OCI-LY3 (cell line): ENCODE results near the gene RNU1-2.
"Not testable (repeated sequence)": the region's sequence is repeated elsewhere in the genome, so short reads cannot be mapped to it uniquely, and the experiment has no call there.

Experiments used
- H2AFZ ChIP-seq: fragments of 200-600, 300-600 bp; shearing (Covaris generic); 2 replicates; pipeline ENCODE4 v1.6.0; 2014; ENCODE audit warnings: antibody characterized with exemption, low read depth, low read length
- H3K27ac ChIP-seq: fragments of 200-600, 300-600 bp; sonication (generic); 2 replicates; pipeline ENCODE4 v1.5.1; 2014; ENCODE audit warnings: mild to moderate bottlenecking, low read length, moderate library complexity, mixed read lengths
- H3K27me3 ChIP-seq: fragments of 200-600, 300-600 bp; sonication (generic); 2 replicates; pipeline ENCODE4 v1.6.1; 2014; ENCODE audit warnings: low read depth, low read length, mixed read lengths
- H3K36me3 ChIP-seq: fragments of 200-600, 300-600 bp; sonication (generic); replicated peaks from 2 replicates; pipeline ENCODE3; 2014; ENCODE audit warnings: low read depth, low read length, mixed read lengths
- H3K4me1 ChIP-seq: fragments of 300-600, 200-600 bp; sonication (generic); 2 replicates; pipeline ENCODE4 v1.6.1; 2014; ENCODE audit warnings: low read length, mixed read lengths
- H3K4me2 ChIP-seq: fragments of 200-600, 300-600 bp; sonication (generic); 2 replicates; pipeline ENCODE4 v1.6.1; 2014; ENCODE audit warnings: low read length, mixed read lengths
- H3K4me3 ChIP-seq: fragments of 300-600, 200-600 bp; sonication (generic); 2 replicates; pipeline ENCODE4 v1.5.1; 2014; ENCODE audit warnings: antibody characterized with exemption, mild to moderate bottlenecking, low read length, moderate library complexity
- H3K79me2 ChIP-seq: fragments of 300-600, 200-600 bp; shearing (Covaris generic); 2 replicates; pipeline ENCODE4 v1.6.1; 2014; ENCODE audit warnings: mild to moderate bottlenecking, low read length, mixed read lengths
- H3K9ac ChIP-seq: fragments of 300-600, 200-600 bp; shearing (Covaris generic); 2 replicates; pipeline ENCODE4 v1.6.0; 2014; ENCODE audit warnings: mild to moderate bottlenecking, low read length, moderate library complexity
- H3K9me3 ChIP-seq: fragments of 200-600, 300-600 bp; shearing (Covaris generic); 2 replicates; pipeline ENCODE4 v1.6.1; 2014; ENCODE audit warnings: low read length, mixed read lengths; ENCODE audit not compliant: insufficient read depth
- H4K20me1 ChIP-seq: fragments of 200-600, 300-600 bp; sonication (generic); 2 replicates; pipeline ENCODE4 v1.6.1; 2016; ENCODE audit warnings: low read length, mixed read lengths; ENCODE audit not compliant: insufficient read depth

RNU1-2 gene

GRCh38 chr1:16869996-16870395 is 25.8 kb upstream of the RNU1-2 start:
- H3K36me3 ChIP-seq, H3K4me3 ChIP-seq, H4K20me1 ChIP-seq, H3K4me1 ChIP-seq, H2AFZ ChIP-seq, H3K4me2 ChIP-seq, H3K9ac ChIP-seq, H3K27me3 ChIP-seq, H3K27ac ChIP-seq, H3K9me3 ChIP-seq, H3K79me2 ChIP-seq: not testable (repeated sequence)

GRCh38 chr1:16871171-16871570 is 24.6 kb upstream of the RNU1-2 start:
- H3K36me3 ChIP-seq, H3K9me3 ChIP-seq, H2AFZ ChIP-seq, H3K27ac ChIP-seq, H3K4me2 ChIP-seq, H3K4me3 ChIP-seq, H3K4me1 ChIP-seq, H3K79me2 ChIP-seq, H4K20me1 ChIP-seq, H3K9ac ChIP-seq, H3K27me3 ChIP-seq: not testable (repeated sequence)

- H3K36me3 ChIP-seq, H3K27me3 ChIP-seq, H3K9ac ChIP-seq, H3K27ac ChIP-seq, H3K4me1 ChIP-seq, H3K9me3 ChIP-seq, H3K79me2 ChIP-seq, H2AFZ ChIP-seq, H4K20me1 ChIP-seq: not testable (repeated sequence)
- H3K4me3 ChIP-seq: peak overlapping the region; percentile 42; the same call in 1 of the 2 replicates
- H3K4me2 ChIP-seq: peak overlapping the region; percentile 9; the same call in 1 of the 2 replicates
Measured at GRCh38 chr1:16872152-16873075, 23.4 kb upstream of the RNU1-2 start.

- not testable (repeated sequence) for H3K4me3 ChIP-seq, H3K36me3 ChIP-seq, H3K4me2 ChIP-seq, H3K27me3 ChIP-seq, H3K9me3 ChIP-seq, H4K20me1 ChIP-seq, H3K9ac ChIP-seq, H2AFZ ChIP-seq, H3K27ac ChIP-seq, H3K79me2 ChIP-seq, H3K4me1 ChIP-seq
Measured at GRCh38 chr1:16873076-16873879, 22.5 kb upstream of the RNU1-2 start.

GRCh38 chr1:16874968-16875765 is 20.6 kb upstream of the RNU1-2 start:
- not testable (repeated sequence) for H3K36me3 ChIP-seq, H3K9me3 ChIP-seq, H3K9ac ChIP-seq, H3K27me3 ChIP-seq, H4K20me1 ChIP-seq, H2AFZ ChIP-seq, H3K4me3 ChIP-seq, H3K79me2 ChIP-seq, H3K4me1 ChIP-seq, H3K27ac ChIP-seq, H3K4me2 ChIP-seq

GRCh38 chr1:16881742-16882141 is 14.0 kb upstream of the RNU1-2 start:
- H4K20me1 ChIP-seq, H3K9ac ChIP-seq, H3K36me3 ChIP-seq, H3K4me3 ChIP-seq, H2AFZ ChIP-seq, H3K4me2 ChIP-seq, H3K9me3 ChIP-seq, H3K79me2 ChIP-seq, H3K27me3 ChIP-seq, H3K4me1 ChIP-seq, H3K27ac ChIP-seq: not testable (repeated sequence)
